HG02981 (cell line): ENCODE data around the gene MRC1.
A peak's percentile ranks its signal among the peaks of the same experiment; 100 is the strongest.

Experiments
- ATAC-seq: cut with Tn5 transposase; IDR thresholded peaks from one replicate; pipeline ENCODE4 v1.9.1; 2021; ENCODE audit warnings: mild to moderate bottlenecking, moderate library complexity; ENCODE audit not compliant: unreplicated experiment

Gene MRC1

DNA sequence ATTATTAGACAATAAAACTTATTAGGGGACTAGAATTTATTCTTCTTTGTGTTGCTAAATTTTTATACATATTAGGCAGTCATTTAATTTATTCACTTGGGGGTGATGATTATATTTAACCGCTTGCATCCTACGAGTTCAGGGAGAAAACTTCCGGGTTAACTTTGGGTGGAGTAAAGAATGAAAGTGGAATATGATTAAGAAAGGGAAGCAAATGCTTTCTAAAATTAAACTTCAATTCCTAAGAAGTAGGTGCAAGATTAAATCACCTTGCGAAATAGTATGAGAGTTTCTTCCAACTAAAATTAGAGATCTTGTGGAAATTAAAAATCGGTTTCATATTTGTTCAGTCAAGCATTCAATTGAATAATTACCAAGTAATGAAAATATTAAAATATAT lies 33.5 kb downstream of the MRC1 start:
- no peak for ATAC-seq

DNA sequence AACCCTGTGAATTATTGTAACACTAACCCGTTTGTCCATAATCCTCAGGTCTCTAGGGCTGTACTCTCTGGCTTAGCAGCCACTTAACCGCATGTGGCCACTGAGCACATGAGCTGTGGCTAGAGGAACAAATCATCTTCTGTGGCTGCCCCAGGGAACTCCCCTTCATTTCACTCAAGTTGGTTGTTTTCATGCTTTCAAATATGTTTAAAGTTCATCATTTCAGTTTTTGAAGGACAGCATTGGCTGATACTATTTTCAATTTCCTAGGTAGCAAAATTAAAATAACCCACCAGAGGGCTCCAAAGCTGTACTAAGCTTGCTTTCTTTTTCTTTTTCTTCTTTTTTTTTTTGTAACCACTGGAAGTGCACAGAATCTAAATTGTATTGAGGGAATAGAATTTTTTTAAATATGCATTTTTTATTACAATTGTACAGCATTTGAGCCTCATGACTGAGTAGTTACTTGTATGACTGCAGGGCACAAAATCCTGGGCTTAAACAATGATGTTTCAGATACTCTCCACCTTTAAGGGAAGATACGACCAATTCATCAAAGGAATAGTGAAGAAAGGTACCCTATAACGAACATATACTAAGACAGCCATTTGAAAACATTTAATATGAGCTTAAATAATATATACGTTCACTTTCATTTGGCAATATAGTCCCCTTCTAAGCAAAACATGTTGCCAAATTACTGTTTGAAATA lies 38.6 kb downstream of the MRC1 start:
- peak; percentile 50 for ATAC-seq

DNA sequence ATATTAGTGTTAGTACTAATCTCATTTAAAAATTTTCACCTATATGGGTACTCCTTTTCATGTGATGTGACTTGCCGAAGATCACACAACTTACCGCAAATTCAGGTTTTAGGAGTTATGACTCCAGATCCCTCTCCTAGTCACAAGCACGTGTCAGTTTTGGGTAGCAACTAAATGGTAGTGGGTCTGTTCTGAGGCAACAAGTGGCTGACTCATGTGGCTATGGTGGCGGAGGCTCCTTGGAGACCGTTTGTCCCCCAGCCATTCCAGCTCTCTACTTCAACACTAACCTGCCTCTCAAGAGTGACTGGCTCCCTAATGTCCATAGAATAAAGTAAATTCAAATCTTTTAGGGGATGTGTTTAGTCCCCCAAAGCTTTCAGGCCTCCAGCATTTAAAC lies 39.5 kb downstream of the MRC1 start:
- ATAC-seq = no peak

DNA sequence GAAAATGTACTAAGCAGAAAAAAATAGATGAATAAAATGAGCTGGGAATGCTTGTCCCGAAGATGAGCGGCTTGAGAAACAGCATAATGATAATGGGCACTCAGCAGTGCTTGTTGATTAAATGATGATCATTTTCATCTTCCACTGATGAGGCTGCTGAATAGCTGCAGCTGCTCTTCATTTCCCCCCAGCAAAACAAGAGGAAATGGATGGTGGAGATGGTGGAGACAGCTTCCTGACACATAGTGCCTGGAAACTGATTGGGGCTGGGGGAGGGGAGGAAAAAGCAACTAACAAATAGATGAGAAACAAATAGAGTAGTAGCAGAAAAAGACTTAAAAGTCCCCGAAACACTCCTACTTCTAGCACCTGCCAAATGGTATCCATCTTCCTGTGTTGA lies 41.4 kb downstream of the MRC1 start:
- no peak for ATAC-seq

DNA sequence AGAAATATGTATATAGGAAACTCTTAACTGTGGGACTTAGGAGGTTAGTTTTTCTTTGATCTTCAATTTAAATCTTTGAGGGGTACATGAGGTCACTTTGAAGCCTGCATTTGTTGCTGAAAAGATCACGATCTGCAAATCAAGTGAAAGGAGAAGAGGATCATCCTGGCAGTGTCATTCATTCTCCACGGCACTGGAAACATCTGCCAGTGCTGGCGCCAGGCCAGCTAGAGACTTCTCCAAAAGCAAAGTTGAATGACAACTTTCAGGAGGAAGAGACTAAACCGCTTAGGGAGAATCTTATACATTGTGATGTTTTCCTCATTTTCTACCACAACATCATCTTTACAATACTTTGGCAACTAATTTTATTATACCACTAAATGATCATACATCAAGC lies 42.5 kb downstream of the MRC1 start:
- ATAC-seq = no peak

DNA sequence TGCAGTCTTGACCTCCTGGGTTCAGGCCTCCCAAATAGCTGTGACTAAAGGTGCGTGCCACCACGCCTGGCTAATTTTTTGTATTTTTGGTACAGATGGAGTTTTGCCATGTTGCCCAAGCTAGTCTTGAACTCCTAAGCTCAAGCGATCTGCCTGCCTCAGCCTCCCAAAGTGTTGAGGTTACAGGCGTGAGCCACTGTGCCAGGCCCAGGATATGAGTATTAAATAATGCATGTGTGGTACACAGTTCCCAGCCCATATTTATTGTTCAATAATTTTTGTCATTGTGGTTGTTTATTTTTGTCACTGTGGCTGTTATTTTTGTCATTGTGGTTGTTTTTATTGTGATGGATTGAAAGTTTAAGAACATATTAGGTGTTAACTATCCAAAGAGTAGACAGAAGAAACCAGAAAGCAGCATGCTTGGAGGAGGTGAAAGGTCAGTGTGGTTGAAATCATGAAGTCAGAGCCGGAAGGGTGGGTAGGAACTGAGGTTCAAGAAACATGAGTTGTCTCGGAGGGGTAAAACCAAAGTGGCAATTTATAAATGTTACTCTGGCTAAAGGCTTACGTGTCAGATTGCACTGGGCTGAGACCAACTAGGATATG lies 45.0 kb downstream of the MRC1 start:
- ATAC-seq = no peak

DNA sequence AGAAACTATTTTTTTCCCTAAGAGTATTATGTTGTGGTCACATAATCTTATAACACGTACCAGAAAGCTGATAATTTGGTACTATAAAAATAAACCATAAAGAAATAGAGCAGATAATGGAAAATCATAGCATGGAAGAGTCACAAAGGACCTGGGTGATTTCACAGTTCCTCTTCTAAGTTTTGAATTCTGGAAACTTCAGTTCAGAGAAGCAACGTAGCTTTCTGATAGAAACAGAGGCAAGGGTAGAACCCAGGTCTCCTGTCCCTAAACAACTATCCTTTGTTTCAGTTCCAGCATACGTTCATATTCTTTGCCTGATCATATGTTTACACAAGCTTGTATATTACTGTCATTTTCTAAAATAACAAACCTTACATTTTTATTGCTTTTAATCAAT lies 47.9 kb downstream of the MRC1 start:
- ATAC-seq = no peak

DNA sequence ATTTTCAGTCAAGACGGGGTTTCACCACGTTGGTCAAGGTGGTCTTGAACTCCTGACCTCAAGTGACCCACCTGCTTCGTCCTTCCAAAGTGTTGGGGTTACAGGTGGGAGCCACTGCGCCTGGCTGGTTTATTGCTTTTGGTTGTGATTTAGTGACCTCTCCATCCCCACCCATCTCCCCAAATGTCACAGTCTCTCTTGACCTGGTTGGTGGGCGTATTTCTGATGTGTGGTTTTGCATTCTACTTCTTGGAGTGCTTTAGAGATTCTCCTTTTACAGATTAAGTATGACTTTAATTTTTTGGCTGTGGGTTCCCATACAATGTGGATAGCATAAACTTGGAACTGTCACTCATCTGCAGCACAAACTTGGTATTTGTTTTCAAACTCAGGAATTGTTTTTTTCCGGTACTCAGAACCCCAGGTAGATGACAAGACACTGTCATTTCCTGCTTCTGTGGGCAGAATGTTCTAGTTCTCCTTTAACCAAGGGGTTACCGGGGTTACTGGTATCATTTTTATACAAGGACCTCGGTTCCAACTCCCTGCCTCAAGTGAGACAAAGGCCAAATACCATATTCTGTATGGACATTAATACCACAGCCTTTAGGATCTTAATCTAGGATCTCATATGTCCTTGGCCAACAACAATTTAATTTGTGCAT lies 50.5 kb downstream of the MRC1 start:
- no peak for ATAC-seq

DNA sequence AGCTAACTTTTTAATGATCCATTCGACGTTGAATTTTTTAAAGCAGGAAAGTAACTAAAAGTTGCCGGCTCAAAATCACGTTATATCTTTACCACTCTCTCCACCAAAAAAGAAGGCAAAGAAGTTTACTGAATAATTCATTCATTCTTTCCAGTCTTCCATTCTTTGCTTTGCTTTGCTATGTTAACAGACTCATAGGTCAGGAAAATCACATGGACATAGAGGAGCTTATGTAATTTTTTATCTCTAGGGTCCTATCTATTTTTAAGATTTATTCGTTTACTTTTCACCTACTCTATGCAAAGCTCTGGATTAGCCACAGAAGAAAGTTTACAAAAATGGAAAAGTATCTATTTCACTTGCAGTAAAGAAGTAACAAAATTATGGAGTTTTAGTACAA lies 52.6 kb downstream of the MRC1 start:
- ATAC-seq = no peak

DNA sequence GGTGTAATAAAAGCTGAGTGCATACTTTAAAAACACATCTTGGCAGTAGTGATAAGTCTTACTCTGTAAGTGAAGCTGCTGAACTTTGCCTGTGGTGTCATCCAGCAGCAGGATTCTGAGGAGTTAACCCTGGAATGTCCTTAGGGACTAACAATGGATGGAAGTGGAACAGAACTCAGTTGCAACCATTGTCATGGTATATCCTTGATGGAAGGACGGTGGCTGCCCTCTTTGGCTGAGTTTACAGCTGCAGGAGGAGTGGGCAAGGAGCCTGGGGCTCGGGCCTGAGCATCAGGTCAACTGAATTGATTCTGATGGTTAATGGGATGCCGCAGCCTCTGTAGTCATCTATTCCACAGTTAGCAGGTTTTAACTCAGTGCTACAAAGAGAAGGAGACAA lies 56.2 kb downstream of the MRC1 start:
- ATAC-seq = no peak

DNA sequence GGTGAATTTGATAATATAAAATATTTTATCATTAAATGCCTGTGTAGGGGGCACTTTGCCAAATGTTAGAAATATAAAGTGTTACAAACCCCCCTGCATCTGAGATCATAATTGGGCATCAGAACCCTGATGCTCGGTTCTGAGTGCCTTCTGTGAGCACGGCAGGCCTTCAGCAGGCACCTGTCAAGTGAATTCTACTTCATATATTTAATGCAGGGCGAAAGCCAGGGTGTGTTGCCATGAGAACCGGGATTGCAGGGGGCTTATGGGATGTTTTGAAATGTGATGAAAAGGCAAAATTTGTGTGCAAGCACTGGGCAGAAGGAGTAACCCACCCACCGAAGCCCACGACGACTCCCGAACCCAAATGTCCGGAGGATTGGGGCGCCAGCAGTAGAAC lies 57.2 kb downstream of the MRC1 start:
- no peak for ATAC-seq

DNA sequence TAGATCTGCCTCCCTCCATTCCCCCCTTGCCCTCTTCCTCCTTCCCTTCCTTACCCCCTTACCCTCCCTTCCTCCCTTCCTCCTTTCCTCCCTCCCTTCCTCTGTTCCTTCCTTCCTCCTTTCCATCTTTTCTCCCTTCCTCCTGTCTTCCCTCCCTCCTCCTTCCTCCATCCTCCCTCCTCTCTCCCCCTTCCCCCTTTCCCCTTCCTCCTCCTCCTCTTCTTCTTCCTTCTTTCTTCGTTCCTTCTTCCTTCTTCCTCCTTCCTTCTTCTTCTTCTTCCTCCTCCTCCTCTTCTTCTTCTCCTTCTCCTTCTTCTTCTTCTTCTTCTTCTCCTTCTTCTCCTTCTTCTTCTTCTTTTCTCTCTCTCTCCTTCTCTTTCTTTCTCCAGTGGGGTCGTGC lies 57.9 kb downstream of the MRC1 start:
- no peak for ATAC-seq

DNA sequence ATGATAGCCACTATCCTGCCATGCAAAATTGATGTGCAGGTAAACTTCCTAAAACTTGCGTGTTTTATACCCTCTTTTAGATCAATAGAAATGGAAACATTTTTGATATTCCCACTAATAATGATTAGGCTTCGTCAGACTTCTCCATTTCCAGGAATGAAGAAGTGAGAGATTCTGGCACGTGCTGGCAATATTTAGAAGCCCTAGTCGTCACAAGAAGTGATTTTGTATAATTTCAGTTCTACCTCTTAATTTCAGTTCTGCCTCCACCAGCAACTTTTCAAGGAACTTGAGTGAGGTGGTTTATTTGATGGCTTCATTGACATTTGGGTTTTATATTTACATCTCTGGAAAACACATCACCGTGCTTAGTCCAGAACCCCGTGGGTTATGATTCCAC lies 61.9 kb downstream of the MRC1 start:
- no peak for ATAC-seq

DNA sequence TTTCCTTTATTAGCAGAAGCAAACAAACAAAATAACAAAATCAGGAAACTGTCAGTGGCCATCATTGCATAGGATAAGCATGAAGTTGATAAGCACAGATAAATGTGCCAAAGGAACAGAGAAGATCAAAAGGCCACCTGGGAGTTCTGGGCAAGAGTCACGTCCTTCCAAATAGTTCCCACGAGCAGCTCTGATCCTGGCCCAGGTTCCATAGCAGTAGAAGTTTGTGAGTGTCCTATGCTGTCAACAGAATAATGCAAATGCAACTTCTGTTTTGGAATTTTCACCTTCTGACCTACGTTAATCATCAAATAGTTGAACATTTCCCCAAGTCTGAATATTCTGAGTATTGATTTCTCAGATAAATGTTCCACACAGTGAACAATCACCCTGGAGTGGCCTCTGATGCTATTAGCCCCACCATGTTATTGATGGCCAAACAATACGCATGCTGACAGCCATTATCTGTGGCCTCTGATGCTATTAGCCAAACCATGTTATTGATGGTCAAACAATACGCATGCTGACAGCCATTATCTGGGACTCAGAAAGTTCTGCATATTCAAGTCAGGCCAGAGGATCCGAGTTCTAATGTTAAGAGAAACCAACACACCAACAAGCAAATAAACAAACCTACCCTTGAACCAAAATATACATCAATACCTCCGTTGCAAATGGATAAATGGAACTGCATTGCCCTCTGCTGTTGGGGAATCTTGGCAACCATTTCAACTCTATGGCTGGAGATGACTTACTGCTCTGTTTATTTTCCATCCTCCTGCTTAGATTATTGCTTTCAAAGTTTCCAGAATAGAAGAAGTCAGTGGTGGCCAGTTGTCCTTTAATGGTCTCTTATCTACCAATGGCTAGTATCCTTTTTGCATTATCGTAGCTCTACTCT lies 63.3 kb downstream of the MRC1 start:
- no peak for ATAC-seq

DNA sequence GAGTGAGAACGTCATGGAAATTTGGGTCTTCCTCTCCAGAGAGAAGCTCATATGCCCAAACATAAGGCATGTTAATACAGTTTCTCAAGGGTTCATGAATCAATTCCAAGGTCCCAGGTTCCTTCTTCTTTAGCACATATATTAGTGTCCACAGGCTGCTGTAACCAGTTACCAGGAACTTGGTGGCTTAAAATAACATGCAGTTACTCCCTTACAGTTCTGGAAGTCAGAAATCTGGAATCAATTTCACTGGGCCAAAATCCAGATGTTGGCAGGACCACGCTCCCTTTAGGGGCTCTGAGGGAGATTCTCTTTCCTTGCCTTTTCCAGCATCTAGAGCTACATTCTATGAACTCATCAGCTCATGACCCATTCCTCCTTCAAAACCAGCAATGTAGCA lies 64.8 kb downstream of the MRC1 start:
- ATAC-seq = no peak

DNA sequence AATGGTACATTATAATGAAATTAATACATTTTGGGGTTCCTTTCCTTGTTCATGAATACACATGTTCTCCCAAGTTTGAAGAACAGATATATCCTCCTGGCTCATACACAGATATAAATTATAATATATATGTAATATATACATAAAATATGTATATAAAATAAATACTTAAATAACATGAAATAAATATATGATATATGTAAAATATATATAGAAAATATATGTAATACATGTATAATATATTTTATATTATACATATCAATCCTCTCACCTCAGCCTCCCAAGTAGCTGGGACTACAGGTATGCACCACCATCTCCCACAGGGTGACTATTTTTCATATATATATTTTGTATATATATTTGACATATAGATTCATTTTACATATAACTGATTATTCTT lies 68.0 kb downstream of the MRC1 start:
- no peak for ATAC-seq

DNA sequence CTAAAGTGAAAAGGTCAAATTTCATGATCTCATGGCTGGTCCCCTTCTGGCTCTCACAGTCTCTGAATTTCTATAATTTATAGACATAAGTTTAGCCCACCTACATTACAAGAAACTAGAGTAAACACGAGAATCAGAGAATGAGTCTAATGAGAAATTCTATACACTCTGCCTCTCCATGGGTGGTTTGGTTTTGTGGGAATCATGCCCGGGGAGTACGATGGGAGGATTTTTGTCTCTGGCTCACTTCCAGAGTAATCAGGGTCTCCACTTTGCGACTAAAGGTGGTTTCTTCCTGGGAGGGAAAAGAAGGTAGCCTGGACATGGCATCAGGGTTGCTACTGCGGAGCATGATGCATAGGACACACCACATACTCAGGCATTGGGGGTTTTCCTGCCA lies 69.7 kb downstream of the MRC1 start:
- no peak for ATAC-seq

DNA sequence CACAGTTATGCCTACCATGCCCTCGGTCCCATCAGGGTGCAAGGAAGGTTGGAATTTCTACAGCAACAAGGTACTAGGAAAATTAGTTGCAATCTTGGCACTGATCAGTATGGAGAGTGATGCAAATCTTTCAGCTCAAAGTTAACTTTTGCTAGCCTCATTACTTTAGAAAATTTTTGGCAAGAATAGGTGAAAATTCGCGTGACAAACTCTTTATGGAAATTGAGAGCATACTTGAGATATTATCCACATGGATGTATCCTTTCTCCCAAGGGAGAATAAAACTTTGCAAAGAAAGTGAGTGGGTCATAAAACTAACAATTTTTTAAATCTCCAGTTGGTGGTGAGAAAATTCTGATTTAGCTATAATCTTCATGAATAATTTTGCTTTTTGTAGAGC lies 71.5 kb downstream of the MRC1 start:
- no peak for ATAC-seq

DNA sequence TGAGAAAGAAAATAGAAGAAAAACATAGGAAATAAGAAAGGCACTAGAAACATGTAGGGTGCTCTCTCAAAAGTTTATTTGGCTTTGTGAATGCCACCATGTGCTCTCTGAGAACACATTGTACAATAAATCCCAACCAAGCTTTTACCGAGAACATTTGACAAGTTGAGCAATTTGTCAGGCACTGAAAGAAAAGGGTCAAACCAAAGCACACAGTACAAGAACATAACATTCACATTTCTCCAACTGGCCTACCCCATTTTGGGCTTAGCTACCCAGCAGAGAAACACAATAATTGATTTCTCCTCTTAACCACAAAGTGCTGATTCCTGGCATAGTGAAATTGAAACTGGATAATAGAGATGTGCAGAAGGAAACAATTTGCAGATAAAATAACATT lies 73.4 kb downstream of the MRC1 start:
- no peak for ATAC-seq

DNA sequence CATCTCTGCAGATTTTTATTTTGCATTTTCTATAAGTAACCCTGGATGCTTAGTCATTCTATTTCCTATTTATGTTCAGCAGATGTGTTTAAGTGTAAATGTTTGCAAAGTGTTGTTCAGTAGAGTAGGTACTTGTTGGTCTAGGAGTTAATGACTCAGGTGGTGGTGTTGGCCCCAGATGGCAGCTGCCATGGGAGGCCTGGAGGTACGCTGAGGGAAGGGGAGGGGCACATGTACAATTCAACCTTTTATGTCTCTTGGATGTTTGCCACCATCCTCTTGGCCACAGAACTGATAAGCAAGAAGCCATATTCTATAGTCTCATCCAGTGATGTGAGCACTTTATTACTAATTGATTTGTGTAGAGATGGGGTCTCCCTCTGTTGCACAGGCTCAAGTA lies 74.5 kb downstream of the MRC1 start:
- no peak for ATAC-seq

DNA sequence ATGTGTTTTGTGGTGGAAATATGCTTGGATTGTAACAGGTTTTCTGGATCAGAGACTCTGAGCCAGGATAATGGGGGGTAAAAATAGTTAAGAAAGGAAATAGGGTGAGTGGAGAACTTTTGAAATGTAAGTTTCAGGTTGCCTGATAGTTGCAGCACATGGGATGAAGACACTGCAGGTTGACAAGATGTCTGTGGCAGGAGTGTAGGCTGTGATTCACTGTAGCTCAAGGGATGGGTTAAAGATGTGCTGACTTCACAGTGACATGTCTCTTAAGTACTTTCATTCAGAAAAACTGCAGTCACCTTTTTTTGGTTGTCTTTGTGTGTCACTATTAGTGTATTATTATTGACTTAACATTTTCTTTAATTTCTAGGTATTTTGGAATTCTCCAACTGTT lies 79.0 kb downstream of the MRC1 start:
- no peak for ATAC-seq

DNA sequence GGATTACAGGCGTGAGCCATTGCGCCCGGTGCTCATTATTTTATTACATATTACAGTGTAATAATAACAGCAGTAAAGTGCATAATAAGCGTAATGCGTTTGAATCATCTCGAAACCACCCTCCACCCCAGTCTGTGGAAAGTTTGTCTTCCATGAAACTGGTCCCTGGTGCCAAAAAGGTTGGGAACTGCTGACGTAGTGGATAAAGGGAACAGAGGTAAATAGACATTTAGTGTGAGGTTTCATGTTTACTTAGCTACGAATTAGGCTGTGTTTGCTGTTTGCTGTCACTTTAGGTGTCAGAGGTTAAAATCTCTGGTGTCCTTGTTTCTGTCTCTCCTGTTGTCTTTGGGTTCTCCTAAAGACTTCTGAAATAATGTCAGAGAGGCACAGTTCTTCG lies 82.3 kb downstream of the MRC1 start:
- no peak for ATAC-seq
